K562 (cell line): ENCODE measurements around the gene GANAB. TPM values are rescaled to one million over a fixed set of nuclear protein-coding genes. Genes with fewer than 3 reads are reported as not detected.

ENCODE experiments used
- ATF1 ChIP-seq, 2 experiments: fragments of 450-650 bp in 1 of 2; IDR thresholded peaks; 2 replicates each; pipeline ENCODE4 v1.6.1; 2016; ENCODE audit warnings: missing compliant biosample characterization in 1 of 2, missing genetic modification characterization in 1 of 2
- BCOR ChIP-seq: fragments of 450-650 bp; IDR thresholded peaks from 2 replicates; pipeline ENCODE4 v1.6.1; 2016
- COPS2 ChIP-seq: fragments of 450-650 bp; conservative IDR thresholded peaks from 2 replicates; pipeline ENCODE4 v1.6.1; 2016; ENCODE audit warnings: mild to moderate bottlenecking, moderate library complexity
- EZH2 ChIP-seq: IDR thresholded peaks from 2 replicates; pipeline ENCODE4 v1.6.1; 2012; ENCODE audit warnings: low read depth, mild to moderate bottlenecking, inconsistent platforms, low read length, borderline replicate concordance
- MTA3 ChIP-seq: fragments of 450-650 bp; formaldehyde crosslinking; IDR thresholded peaks from 2 replicates; pipeline ENCODE4 v1.6.1; 2017; ENCODE audit warnings: mild to moderate bottlenecking, borderline replicate concordance
- NFRKB ChIP-seq: fragments of 450-650 bp; IDR thresholded peaks from 2 replicates; pipeline ENCODE4 v1.6.1; 2016; ENCODE audit warnings: low read depth
- ZNF584 ChIP-seq: fragments of 200-800 bp; sonication (Bioruptor generic); IDR thresholded peaks from 2 replicates; pipeline ENCODE4 v1.6.1; 2016; ENCODE audit warnings: low read depth, mild to moderate bottlenecking, missing genetic modification characterization, missing compliant biosample characterization
- polyA plus RNA-seq, 8 experiments: library from polyadenylated mRNA; depleted of rRNA in 4 of 8; stranded (reverse) in 5 of 8; unstranded in 3 of 8; fragments of >200 nt; fragmentation: Nextera tagmentation in 2 of 8; fragmentation: Illumina TruSeq in 1 of 8; extraction: Ambion mirVana in 2 of 8; extraction: Trizol in 1 of 8; gene quantifications; 2 replicates each; pipeline versions ENCODE4 v1.2.1 to v1.2.3, GENCODE V29; 2011 to 2014; ENCODE audit warnings: inconsistent platforms in 1 of 8, missing spikeins in 1 of 8
- total RNA-seq, 7 experiments: library from RNA; depleted of rRNA in 6 of 7; stranded (reverse); fragments of >200 nt in 6 of 7; fragmentation: Illumina TruSeq in 2 of 7; extraction: Trizol in 2 of 7; gene quantifications; 2 replicates each; pipeline versions ENCODE4 v1.2.1 to v1.2.3, GENCODE V29; 2011 to 2021; ENCODE audit warnings: low replicate concordance in 1 of 7
- TF ChIP-seq, protein P1 (sequence below): sonication (generic); formaldehyde crosslinking; IDR thresholded peaks from 2 replicates; pipeline ENCODE4 v1.8.0; 2023; ENCODE audit warnings: mild to moderate bottlenecking, missing genetic modification reagents
- TF ChIP-seq, protein P2 (sequence below): sonication (generic); formaldehyde crosslinking; IDR thresholded peaks from 2 replicates; pipeline ENCODE4 v1.8.0; 2022; ENCODE audit warnings: mild to moderate bottlenecking, missing genetic modification reagents
- TF ChIP-seq, protein P3 (sequence below), 3 experiments: fragments of 200-800 bp in 1 of 3; sonication (Bioruptor generic) in 1 of 3; sonication (generic) in 1 of 3; formaldehyde crosslinking in 1 of 3; IDR thresholded peaks; 2 replicates each; pipeline versions ENCODE4 v1.6.1 to v1.8.0; 2016 to 2022; ENCODE audit warnings: mild to moderate bottlenecking in 2 of 3, missing compliant biosample characterization in 2 of 3, missing genetic modification characterization in 2 of 3, missing genetic modification reagents in 1 of 3
- TF ChIP-seq, protein P4 (sequence below): fragments of 250-450 bp; sonication (Bioruptor Pico); IDR thresholded peaks from 2 replicates; pipeline ENCODE4 v1.4.0; 2020; ENCODE audit warnings: mild to moderate bottlenecking, moderate library complexity

GANAB gene
- total and polyA plus RNA-seq, 9 of the 15 experiments (the other 6 are each of a cell fraction or from before 2014, with no cell fraction given): 6.5 to 284 (median 161) TPM

DNA sequence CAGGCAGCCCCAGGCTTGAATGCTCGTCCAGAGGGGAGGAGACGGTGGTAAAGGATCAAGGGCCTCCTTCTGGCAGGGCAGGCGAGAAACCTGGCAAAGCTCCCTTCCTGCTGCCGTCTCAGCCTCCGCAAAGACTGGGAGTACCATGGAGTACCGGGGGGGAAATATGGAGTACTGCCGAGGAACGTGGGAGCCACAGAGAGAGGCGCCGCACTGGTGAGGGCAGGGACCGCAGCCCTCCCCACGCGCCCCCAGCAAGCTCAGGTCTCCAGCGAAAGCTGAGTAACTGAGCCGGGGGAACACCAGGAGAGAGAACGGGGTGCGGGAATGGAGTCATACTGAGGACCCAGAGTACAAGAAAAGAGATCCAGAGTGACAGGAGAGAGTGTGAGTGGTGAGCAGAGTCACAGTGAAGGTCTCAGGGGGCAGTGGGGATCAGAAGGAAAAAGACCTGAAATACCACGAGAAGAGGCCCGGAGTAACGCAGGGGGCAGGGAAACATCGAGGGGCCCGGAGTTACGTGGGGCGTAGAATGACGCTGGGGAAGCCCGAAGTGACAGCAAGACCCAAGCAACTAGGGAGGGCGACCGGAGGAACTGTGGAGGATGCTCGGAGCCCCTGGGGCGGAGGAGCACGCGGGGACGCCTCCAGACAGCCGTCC, 34.6 kb downstream of the GANAB start (continued):
- TF ChIP-seq, protein P1, sequence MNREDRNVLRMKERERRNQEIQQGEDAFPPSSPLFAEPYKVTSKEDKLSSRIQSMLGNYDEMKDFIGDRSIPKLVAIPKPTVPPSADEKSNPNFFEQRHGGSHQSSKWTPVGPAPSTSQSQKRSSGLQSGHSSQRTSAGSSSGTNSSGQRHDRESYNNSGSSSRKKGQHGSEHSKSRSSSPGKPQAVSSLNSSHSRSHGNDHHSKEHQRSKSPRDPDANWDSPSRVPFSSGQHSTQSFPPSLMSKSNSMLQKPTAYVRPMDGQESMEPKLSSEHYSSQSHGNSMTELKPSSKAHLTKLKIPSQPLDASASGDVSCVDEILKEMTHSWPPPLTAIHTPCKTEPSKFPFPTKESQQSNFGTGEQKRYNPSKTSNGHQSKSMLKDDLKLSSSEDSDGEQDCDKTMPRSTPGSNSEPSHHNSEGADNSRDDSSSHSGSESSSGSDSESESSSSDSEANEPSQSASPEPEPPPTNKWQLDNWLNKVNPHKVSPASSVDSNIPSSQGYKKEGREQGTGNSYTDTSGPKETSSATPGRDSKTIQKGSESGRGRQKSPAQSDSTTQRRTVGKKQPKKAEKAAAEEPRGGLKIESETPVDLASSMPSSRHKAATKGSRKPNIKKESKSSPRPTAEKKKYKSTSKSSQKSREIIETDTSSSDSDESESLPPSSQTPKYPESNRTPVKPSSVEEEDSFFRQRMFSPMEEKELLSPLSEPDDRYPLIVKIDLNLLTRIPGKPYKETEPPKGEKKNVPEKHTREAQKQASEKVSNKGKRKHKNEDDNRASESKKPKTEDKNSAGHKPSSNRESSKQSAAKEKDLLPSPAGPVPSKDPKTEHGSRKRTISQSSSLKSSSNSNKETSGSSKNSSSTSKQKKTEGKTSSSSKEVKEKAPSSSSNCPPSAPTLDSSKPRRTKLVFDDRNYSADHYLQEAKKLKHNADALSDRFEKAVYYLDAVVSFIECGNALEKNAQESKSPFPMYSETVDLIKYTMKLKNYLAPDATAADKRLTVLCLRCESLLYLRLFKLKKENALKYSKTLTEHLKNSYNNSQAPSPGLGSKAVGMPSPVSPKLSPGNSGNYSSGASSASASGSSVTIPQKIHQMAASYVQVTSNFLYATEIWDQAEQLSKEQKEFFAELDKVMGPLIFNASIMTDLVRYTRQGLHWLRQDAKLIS (CRISPR knock-in tag): 0 out of 2 replicates have a peak, but pooled peaks have one; percentile 10
- TF ChIP-seq, protein P2, sequence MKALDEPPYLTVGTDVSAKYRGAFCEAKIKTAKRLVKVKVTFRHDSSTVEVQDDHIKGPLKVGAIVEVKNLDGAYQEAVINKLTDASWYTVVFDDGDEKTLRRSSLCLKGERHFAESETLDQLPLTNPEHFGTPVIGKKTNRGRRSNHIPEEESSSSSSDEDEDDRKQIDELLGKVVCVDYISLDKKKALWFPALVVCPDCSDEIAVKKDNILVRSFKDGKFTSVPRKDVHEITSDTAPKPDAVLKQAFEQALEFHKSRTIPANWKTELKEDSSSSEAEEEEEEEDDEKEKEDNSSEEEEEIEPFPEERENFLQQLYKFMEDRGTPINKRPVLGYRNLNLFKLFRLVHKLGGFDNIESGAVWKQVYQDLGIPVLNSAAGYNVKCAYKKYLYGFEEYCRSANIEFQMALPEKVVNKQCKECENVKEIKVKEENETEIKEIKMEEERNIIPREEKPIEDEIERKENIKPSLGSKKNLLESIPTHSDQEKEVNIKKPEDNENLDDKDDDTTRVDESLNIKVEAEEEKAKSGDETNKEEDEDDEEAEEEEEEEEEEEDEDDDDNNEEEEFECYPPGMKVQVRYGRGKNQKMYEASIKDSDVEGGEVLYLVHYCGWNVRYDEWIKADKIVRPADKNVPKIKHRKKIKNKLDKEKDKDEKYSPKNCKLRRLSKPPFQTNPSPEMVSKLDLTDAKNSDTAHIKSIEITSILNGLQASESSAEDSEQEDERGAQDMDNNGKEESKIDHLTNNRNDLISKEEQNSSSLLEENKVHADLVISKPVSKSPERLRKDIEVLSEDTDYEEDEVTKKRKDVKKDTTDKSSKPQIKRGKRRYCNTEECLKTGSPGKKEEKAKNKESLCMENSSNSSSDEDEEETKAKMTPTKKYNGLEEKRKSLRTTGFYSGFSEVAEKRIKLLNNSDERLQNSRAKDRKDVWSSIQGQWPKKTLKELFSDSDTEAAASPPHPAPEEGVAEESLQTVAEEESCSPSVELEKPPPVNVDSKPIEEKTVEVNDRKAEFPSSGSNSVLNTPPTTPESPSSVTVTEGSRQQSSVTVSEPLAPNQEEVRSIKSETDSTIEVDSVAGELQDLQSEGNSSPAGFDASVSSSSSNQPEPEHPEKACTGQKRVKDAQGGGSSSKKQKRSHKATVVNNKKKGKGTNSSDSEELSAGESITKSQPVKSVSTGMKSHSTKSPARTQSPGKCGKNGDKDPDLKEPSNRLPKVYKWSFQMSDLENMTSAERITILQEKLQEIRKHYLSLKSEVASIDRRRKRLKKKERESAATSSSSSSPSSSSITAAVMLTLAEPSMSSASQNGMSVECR (CRISPR knock-in tag): peak; percentile 57
- TF ChIP-seq, protein P3, sequence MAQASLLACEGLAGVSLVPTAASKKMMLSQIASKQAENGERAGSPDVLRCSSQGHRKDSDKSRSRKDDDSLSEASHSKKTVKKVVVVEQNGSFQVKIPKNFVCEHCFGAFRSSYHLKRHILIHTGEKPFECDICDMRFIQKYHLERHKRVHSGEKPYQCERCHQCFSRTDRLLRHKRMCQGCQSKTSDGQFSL (CRISPR knock-in tag; IDR thresholded peaks at IDR 0.05): 0 out of 2 replicates have a peak, but pooled peaks have one; percentile 66
- TF ChIP-seq, protein P3 (tag; IDR thresholded peaks at IDR 0.05): no peak
- no peak for TF ChIP-seq ZNF584 (CRISPR knock-in tag)
- peak; percentile 41; the same call in 1 of the 2 replicates for TF ChIP-seq MTA3
- no peak for TF ChIP-seq EZH2
- no peak for TF ChIP-seq COPS2
- peak; percentile 93 for TF ChIP-seq BCOR
- 0 out of 2 replicates have a peak, but pooled peaks have one; percentile 45 for TF ChIP-seq NFRKB
- TF ChIP-seq, protein P4, sequence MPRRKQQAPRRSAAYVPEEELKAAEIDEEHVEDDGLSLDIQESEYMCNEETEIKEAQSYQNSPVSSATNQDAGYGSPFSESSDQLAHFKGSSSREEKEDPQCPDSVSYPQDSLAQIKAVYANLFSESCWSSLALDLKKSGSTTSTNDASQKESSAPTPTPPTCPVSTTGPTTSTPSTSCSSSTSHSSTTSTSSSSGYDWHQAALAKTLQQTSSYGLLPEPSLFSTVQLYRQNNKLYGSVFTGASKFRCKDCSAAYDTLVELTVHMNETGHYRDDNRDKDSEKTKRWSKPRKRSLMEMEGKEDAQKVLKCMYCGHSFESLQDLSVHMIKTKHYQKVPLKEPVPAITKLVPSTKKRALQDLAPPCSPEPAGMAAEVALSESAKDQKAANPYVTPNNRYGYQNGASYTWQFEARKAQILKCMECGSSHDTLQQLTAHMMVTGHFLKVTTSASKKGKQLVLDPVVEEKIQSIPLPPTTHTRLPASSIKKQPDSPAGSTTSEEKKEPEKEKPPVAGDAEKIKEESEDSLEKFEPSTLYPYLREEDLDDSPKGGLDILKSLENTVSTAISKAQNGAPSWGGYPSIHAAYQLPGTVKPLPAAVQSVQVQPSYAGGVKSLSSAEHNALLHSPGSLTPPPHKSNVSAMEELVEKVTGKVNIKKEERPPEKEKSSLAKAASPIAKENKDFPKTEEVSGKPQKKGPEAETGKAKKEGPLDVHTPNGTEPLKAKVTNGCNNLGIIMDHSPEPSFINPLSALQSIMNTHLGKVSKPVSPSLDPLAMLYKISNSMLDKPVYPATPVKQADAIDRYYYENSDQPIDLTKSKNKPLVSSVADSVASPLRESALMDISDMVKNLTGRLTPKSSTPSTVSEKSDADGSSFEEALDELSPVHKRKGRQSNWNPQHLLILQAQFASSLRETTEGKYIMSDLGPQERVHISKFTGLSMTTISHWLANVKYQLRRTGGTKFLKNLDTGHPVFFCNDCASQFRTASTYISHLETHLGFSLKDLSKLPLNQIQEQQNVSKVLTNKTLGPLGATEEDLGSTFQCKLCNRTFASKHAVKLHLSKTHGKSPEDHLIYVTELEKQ (CRISPR knock-in tag): no peak
- no peak for TF ChIP-seq ATF1 (CRISPR knock-in tag; IDR thresholded peaks at IDR 0.05)
- peak; percentile 55 for TF ChIP-seq ATF1 (tag; IDR thresholded peaks at IDR 0.05)
